GM18505 (cell line): ENCODE data around the gene NDST1.

Source experiments
- ATAC-seq: cut with Tn5 transposase; IDR thresholded peaks from one replicate; pipeline ENCODE4 v1.9.1; 2021; ENCODE audit not compliant: unreplicated experiment
- POLR2A ChIP-seq: IDR thresholded peaks from 4 replicates; pipeline ENCODE4 v1.6.1; 2011; ENCODE audit warnings: borderline replicate concordance; ENCODE audit not compliant: insufficient read depth, insufficient read length; ENCODE audit errors: extremely low read depth

Gene NDST1

GRCh38 chr5:150484964-150485692 is 22.8 kb upstream of the NDST1 start:
- no peak for ATAC-seq
- TF ChIP-seq POLR2A, result no peak

GRCh38 chr5:150485693-150486401 is 22.1 kb upstream of the NDST1 start:
- TF ChIP-seq POLR2A, result peak; percentile 47
- peak; percentile 24 for ATAC-seq

GRCh38 chr5:150486402-150487198 is 21.3 kb upstream of the NDST1 start:
- peak; percentile 32 for ATAC-seq
- no peak for TF ChIP-seq POLR2A

- no peak for ATAC-seq
- TF ChIP-seq POLR2A, result peak; percentile 32
Measured at GRCh38 chr5:150487199-150488061, 20.5 kb upstream of the NDST1 start.

- no peak for TF ChIP-seq POLR2A
- ATAC-seq, result no peak
Measured at GRCh38 chr5:150488519-150489359, 19.2 kb upstream of the NDST1 start.

- ATAC-seq, result peak; percentile 68
- peak; percentile 36 for TF ChIP-seq POLR2A
Measured at GRCh38 chr5:150489360-150490295, 18.3 kb upstream of the NDST1 start.

GRCh38 chr5:150490296-150490669 is 17.6 kb upstream of the NDST1 start:
- TF ChIP-seq POLR2A, result no peak
- ATAC-seq, result no peak

GRCh38 chr5:150490754-150491153 is 17.2 kb upstream of the NDST1 start:
- no peak for TF ChIP-seq POLR2A
- no peak for ATAC-seq

GRCh38 chr5:150491876-150492275 is 16.1 kb upstream of the NDST1 start:
- TF ChIP-seq POLR2A, result no peak
- ATAC-seq, result no peak

GRCh38 chr5:150492621-150493020 is 15.3 kb upstream of the NDST1 start:
- no peak for TF ChIP-seq POLR2A
- ATAC-seq, result no peak

- no peak for TF ChIP-seq POLR2A
- no peak for ATAC-seq
Measured at GRCh38 chr5:150496098-150496497, 11.8 kb upstream of the NDST1 start.
